Upper lobe of left lung (tissue), 6 donors: Measurements from ENCODE around the gene KCNJ9. TPM values are rescaled to one million over a fixed set of nuclear protein-coding genes. Genes with fewer than 3 reads are reported as not detected.

Experiments used
- ATAC-seq, 2 donors: fragments of 200-7000 bp; cut with Tn5 transposase; one replicate each; pipeline ENCODE4 v1.9.1; 2022; ENCODE audit warnings: mild to moderate bottlenecking in 2 of 2, moderate library complexity in 2 of 2; ENCODE audit not compliant: low FRiP score in 2 of 2
- DNase-seq, 2 donors: peaks; one replicate each; pipeline ENCODE4 v3.0.0-alpha.2; 2019 to 2020
- H3K27ac ChIP-seq, 4 donors: fragments of 200-600 bp; sonication (generic); one replicate each; pipeline ENCODE4 v1.5.1; 2016 to 2019
- H3K27me3 ChIP-seq, 4 donors: fragments of 200-600 bp; sonication (generic); one replicate each; pipeline ENCODE4 v1.5.1; 2017 to 2019
- H3K36me3 ChIP-seq, 4 donors: fragments of 200-600 bp; sonication (generic); one replicate each; pipeline ENCODE4 v1.5.1; 2016 to 2019
- H3K4me1 ChIP-seq, 4 donors: fragments of 200-600 bp; sonication (generic); one replicate each; pipeline ENCODE4 v1.5.1; 2018 to 2019
- H3K4me3 ChIP-seq, 4 donors: fragments of 200-600 bp; sonication (generic); one replicate each; pipeline ENCODE4 v1.5.1; 2017 to 2019; ENCODE audit warnings: mild to moderate bottlenecking in 2 of 4, moderate library complexity in 1 of 4
- H3K9me3 ChIP-seq, 4 donors: fragments of 200-600 bp; sonication (generic); one replicate each; pipeline ENCODE4 v1.5.1; 2018 to 2019
- EP300 ChIP-seq, 4 donors: sonication (generic); formaldehyde crosslinking; IDR thresholded peaks; one replicate each; pipeline ENCODE4 v1.5.1; 2017; ENCODE audit warnings: antibody characterized with exemption in 4 of 4, control low read depth in 2 of 4
- POLR2A ChIP-seq, 4 donors: fragments of 450-650 bp; IDR thresholded peaks; one replicate each; pipeline ENCODE4 v1.5.1; 2016 to 2017; ENCODE audit warnings: antibody characterized with exemption in 4 of 4, mild to moderate bottlenecking in 2 of 4
- POLR2AphosphoS5 ChIP-seq, 2 donors: sonication (generic); formaldehyde crosslinking; IDR thresholded peaks; one replicate each; pipeline ENCODE4 v1.5.1; 2017; ENCODE audit warnings: antibody characterized with exemption in 2 of 2
- WGBS, 2 donors: methylation state at CpG; one replicate each; pipeline ENCODE4 v1.1.5; 2017 to 2018; 5-methylcytosine and 5-hydroxymethylcytosine counted together
- total RNA-seq, 6 donors: library from RNA; depleted of rRNA in 4 of 6; stranded (reverse); fragments of >200 nt in 4 of 6; gene quantifications; one replicate each; pipeline versions ENCODE4 v1.1.0 to v1.2.1, GENCODE V29; 2016 to 2021
- TF ChIP-seq, protein P1 (sequence below), 6 experiments: fragments of 450-650 bp in 4 of 6; fragments of 200-600 bp in 2 of 6; sonication (generic) in 2 of 6; IDR thresholded peaks; one replicate each; pipeline ENCODE4 v1.5.1; 2016 to 2019; ENCODE audit warnings: antibody characterized with exemption in 6 of 6
- donor health status: DM: no; HTN: no; CAD: no; lungs with moderate emphysema.
- donor health status: DM: no; HTN: yes; CAD: no; lungs with severe emphysema.

Gene KCNJ9
- total RNA-seq, 6 donors from 2014 or later: not detected

DNA sequence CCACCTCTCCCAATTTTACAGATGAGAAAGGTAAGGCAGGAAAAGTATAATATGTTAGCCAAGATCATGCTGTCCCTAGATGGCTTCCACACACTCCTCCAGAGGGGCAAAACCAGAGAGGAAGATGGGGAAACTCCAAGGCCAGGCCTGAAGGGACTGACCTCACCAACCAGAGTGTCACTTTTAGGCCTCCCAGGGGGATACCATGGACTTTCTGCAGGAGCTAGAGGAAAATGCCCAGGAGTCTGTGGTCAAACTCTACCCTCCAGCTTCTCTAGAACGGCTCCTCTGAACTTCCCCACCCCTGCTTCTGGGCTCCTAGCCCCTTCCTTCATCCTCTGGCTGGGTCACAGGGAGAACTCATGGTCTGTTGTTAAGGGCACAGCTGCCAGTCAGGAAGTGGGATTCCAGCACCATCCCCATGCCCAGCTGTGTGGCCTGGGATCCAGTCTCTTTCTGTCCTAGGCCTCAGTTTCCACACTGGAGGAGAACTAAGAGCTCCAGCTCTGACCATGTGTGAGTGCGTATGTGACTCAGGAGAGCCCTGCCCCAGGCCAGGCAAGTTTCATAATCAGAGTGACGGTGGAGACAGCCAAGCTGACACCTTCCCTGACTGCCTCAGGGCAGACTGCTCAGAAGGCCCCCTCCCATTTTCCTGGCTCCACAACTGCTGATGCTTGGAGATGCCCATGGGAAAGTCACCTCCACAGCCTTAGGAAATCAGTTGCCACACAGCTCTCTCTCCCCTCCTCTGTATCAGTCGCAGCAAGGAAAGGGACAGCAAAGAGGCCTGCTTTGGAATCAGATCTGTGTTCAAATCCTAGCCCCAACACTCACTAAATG lies 15.2 kb downstream of the KCNJ9 start:
- TF ChIP-seq POLR2A (IDR thresholded peaks at IDR 0.05) (no peak), POLR2AphosphoS5 (IDR thresholded peaks at IDR 0.05) (no peak), EP300 (IDR thresholded peaks at IDR 0.05) (no peak)
- TF ChIP-seq, protein P1, sequence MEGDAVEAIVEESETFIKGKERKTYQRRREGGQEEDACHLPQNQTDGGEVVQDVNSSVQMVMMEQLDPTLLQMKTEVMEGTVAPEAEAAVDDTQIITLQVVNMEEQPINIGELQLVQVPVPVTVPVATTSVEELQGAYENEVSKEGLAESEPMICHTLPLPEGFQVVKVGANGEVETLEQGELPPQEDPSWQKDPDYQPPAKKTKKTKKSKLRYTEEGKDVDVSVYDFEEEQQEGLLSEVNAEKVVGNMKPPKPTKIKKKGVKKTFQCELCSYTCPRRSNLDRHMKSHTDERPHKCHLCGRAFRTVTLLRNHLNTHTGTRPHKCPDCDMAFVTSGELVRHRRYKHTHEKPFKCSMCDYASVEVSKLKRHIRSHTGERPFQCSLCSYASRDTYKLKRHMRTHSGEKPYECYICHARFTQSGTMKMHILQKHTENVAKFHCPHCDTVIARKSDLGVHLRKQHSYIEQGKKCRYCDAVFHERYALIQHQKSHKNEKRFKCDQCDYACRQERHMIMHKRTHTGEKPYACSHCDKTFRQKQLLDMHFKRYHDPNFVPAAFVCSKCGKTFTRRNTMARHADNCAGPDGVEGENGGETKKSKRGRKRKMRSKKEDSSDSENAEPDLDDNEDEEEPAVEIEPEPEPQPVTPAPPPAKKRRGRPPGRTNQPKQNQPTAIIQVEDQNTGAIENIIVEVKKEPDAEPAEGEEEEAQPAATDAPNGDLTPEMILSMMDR (IDR thresholded peaks at IDR 0.05): no peak
- ATAC-seq (no peak), DNase-seq (peak in 1 of 2 donors; percentile 41)
- Histone ChIP-seq H3K4me3 (peak overlapping the region in 1 of 4 donors; percentile 98), H3K27me3 (no peaks in the 10 kb centered on the region), H3K27ac (peak overlapping the region in 1 of 4 donors; percentile 92), H3K4me1 (peaks cover 23 to 43% (median 29%) of the 10 kb centered on the region in 4 donors), H3K36me3 (peaks cover 0 to 35% (median 23%) of the 10 kb centered on the region in 4 donors), H3K9me3 (no peaks in the 10 kb centered on the region)
- 57 to 64% methylated on average over 3 to 4 of the region's 4 CpGs for WGBS, 2 donors

DNA sequence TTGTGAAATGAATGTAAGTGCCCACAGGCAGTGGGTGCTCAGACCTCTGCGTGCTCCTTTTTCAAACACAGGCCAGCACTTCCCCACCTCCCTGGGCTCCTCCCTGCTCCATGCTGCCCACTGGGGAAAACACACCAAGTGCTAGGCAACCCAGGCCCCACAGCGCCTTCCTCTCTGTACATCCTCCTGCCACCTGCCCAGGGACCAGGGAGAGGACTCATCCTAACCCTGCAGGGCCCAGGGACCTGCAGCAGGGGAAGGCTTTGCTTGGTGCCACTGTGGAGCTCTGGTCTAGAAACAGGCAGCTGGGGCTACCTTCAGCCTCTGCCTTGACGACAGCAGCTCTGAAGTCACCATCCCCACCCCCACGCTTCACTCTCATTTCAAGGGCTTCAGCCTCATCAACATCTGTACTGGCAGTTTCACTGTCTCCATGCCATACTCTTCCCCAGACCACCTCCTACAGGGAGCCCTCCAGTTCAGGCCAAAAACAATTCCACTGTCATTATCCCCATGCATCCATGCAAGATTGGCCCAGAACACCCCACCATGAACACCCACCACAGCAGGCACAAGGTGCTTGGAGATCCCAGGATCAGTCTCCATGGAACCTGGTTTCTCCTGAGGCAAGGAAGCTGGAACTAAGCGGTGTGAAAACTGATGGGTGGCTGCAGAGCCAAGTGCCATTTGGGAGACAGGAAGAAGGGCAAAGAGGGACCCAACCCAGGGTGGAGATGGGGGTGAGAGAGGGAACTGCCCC lies 16.0 kb downstream of the KCNJ9 start:
- 64 to 75% methylated on average over 4 to 5 of the region's 5 CpGs for WGBS, 2 donors
- peaks cover 25 to 44% (median 30%) of the 10 kb centered on the region in 4 donors for H3K4me1 ChIP-seq
- DNase-seq (no peak), ATAC-seq (no peak)
- H3K4me3 ChIP-seq: peak overlapping the region; percentile 93 to 99 (median 96)
- no peaks in the 10 kb centered on the region for H3K9me3 ChIP-seq
- H3K27me3 ChIP-seq: no peaks in the 10 kb centered on the region
- H3K27ac ChIP-seq: peak overlapping the region; percentile 86 to 96 (median 92)
- H3K36me3 ChIP-seq: peaks cover 0 to 26% (median 17%) of the 10 kb centered on the region in 4 donors
- TF ChIP-seq, protein P1 (IDR thresholded peaks at IDR 0.05): no peak
- TF ChIP-seq POLR2A (IDR thresholded peaks at IDR 0.05): no peak
- no peak for TF ChIP-seq EP300 (IDR thresholded peaks at IDR 0.05)
- TF ChIP-seq POLR2AphosphoS5 (IDR thresholded peaks at IDR 0.05): no peak

DNA sequence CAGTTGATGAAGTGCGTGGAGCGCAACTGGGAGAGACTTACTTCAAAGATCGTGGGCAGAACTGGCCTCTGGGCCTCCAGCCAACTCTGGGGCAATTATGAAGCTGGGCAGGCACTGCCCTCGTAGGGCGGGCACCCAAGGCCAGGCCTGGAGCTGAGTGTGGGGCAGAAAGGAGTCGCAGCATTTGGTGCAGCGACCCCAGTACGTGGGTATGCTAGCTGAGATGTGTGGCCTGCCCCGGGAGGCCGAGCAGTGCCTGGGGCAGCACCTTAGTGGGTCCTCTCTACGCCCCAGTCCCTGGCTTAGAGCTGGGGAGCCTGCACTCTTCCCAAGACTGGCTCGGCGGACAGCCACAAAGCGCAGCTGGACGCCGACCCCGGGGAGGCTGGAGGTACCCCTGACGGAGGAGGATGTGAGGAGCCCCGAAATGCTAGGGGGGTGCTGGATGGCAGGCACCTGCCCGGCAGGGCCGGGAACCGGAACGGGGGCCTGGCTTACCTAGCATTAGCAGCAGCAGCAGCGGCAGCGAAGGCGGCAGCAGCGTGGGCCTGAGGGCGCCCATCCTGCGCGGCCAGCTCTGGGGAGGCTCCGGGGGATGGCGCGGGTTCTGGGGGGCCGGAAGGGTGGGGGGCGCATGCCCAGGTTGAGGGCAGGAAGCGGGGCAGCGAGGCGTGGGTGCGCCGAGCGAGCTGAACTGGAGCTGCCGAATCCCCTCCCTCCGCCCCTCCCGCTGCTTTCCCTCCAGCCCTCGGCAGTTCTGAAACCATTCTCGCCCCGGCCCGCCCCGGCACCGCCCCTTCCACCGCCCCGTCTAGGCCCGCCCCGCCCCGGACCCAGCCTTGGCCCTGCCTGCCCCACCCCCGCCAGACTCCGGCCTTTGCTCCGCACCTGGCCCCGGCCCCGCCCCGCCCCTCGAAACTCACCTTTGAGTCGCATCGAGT lies 16.8 kb downstream of the KCNJ9 start, which contains the start of gene IGSF8:
Gene IGSF8 (minus strand): TSS at position 709 of the 941 bp plus-strand sequence. CDS start 147 bp downstream, at position 562.
- H3K4me3 ChIP-seq: peak within 1 kb of the TSS; percentile 93 to 99 (median 96)
- WGBS, 2 donors: 4 to 12% methylated on average over 5 to 22 of the region's 64 CpGs
- H3K9me3 ChIP-seq: no peaks in the 10 kb centered on the region
- ATAC-seq (peak; percentile 90), DNase-seq (peak; percentile 87 to 99)
- H3K27me3 ChIP-seq: no peaks in the 10 kb centered on the region
- TF ChIP-seq, protein P1 (IDR thresholded peaks at IDR 0.05): no peak
- TF ChIP-seq EP300 (IDR thresholded peaks at IDR 0.05): no peak
- peak in 2 of 4 donors; percentile 22 to 43 for TF ChIP-seq POLR2A (IDR thresholded peaks at IDR 0.05)
- TF ChIP-seq POLR2AphosphoS5 (IDR thresholded peaks at IDR 0.05): peak in 1 of 2 donors; percentile 52
- H3K27ac ChIP-seq: peak within 1 kb of the TSS; percentile 86 to 96 (median 92)
- H3K36me3 ChIP-seq: peaks cover 0 to 18% (median 11%) of the 10 kb centered on the region in 4 donors
- H3K4me1 ChIP-seq: peaks cover 25 to 44% (median 30%) of the 10 kb centered on the region in 4 donors
